Neural crest cell (in vitro differentiated cells): ENCODE measurements around the gene CHPF2. TPM values are rescaled to one million over a fixed set of nuclear protein-coding genes. Genes with fewer than 3 reads are reported as not detected.

ENCODE experiments used
- DNase-seq: peaks from one replicate; pipeline ENCODE4 v3.0.0; 2021; ENCODE audit warnings: low read depth, mixed read lengths, low spot score
- H3K27ac Mint-ChIP-seq: one replicate; pipeline ENCODE4 v1.8.0; 2021; ENCODE audit warnings: mild to moderate bottlenecking, mixed read lengths; ENCODE audit not compliant: unreplicated experiment
- H3K27me3 Mint-ChIP-seq: 2 replicates; pipeline ENCODE4 v1.8.0; 2021; ENCODE audit warnings: low read depth, mild to moderate bottlenecking, mixed read lengths
- H3K36me3 Mint-ChIP-seq: 2 replicates; pipeline ENCODE4 v1.8.0; 2021; ENCODE audit warnings: low read depth, mild to moderate bottlenecking, mixed read lengths
- H3K4me1 Mint-ChIP-seq: 2 replicates; pipeline ENCODE4 v1.8.0; 2021; ENCODE audit warnings: mixed read lengths
- H3K4me3 Mint-ChIP-seq: one replicate; pipeline ENCODE4 v1.8.0; 2021; ENCODE audit warnings: mild to moderate bottlenecking, mixed read lengths
- H3K9me3 Mint-ChIP-seq: 2 replicates; pipeline ENCODE4 v1.8.0; 2021; ENCODE audit warnings: mixed read lengths
- total RNA-seq: library from RNA; stranded (reverse); gene quantifications from 2 replicates; pipeline ENCODE4 v1.2.1, GENCODE V29; 2021
- TF ChIP-seq, protein P1 (sequence below): fragments of 200-600 bp; sonication (generic); conservative IDR thresholded peaks from 2 replicates; pipeline ENCODE4 v1.5.0; 2021; ENCODE audit warnings: antibody characterized with exemption, mild to moderate bottlenecking

Gene CHPF2
- total RNA-seq, 1 donor from 2014 or later: 34.1 TPM

DNA sequence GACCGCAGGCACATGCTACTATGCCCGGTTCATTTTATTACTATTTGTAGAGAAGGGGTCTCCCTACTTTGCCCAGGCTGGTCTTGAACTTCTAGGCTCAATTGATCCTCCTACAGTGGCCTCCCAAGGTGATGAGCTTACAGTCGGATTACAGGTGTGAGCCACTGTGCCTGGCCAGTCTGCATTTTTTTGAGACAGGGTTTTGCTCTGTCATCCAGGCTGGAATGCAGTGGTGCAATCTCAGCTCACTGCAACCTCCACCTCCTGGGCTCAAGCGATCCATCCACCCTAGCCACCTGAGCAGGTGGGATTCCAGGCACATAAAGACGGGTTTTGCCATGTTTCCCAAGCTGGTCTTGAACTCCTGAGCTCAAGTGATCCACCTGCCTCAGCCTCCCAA, 19.7 kb upstream of the CHPF2 start:
- H3K9me3 Mint-ChIP-seq: no peaks in the 10 kb centered on the region
- no peak for DNase-seq
- peaks cover 12% of the 10 kb centered on the region for H3K36me3 Mint-ChIP-seq
- TF ChIP-seq, protein P1, sequence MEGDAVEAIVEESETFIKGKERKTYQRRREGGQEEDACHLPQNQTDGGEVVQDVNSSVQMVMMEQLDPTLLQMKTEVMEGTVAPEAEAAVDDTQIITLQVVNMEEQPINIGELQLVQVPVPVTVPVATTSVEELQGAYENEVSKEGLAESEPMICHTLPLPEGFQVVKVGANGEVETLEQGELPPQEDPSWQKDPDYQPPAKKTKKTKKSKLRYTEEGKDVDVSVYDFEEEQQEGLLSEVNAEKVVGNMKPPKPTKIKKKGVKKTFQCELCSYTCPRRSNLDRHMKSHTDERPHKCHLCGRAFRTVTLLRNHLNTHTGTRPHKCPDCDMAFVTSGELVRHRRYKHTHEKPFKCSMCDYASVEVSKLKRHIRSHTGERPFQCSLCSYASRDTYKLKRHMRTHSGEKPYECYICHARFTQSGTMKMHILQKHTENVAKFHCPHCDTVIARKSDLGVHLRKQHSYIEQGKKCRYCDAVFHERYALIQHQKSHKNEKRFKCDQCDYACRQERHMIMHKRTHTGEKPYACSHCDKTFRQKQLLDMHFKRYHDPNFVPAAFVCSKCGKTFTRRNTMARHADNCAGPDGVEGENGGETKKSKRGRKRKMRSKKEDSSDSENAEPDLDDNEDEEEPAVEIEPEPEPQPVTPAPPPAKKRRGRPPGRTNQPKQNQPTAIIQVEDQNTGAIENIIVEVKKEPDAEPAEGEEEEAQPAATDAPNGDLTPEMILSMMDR: no peak
- H3K4me3 Mint-ChIP-seq: no peak overlapping the region
- H3K4me1 Mint-ChIP-seq: no peaks in the 10 kb centered on the region
- peaks cover 2% of the 10 kb centered on the region for H3K27me3 Mint-ChIP-seq
- no peak overlapping the region for H3K27ac Mint-ChIP-seq

DNA sequence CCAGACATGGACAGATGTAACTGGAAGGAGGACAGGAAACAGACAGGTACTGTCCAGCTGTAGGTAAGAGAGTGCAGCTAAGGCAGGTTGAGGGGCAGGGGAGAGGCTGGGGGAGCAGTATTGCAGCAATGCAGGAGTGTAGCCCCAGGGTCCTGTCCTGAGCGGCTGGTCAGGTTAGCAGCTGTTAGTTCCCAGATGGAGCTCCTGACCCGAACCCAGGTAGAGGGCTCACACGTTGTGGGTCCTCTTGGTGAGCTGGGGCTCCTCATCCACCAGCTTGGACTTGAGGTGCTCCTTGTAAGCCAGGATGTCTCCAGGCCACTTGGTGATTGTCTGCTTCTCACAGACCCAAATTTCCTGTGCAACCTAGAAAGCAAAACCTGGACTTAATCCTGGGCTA, 18.5 kb upstream of the CHPF2 start:
- DNase-seq: no peak
- no peak overlapping the region for H3K4me3 Mint-ChIP-seq

DNA sequence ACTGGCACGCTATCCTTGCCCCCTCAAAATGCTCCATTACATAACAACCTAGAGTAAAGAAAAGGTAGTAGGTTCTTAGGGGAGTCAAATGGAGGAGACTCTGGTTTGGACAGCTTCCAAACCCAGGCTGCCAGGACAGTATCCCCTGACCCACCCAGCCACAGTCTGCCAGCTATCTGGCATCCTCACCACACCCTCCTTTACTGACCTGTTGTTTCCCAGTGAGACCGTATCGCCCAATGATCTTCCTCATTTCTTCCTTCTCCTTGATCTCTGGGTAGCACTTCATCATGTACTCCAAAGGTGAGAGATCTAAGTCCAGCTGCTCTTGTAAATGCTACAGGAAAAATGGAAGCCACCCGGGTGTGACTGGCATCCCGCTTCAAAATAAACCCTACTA, 16.9 kb upstream of the CHPF2 start:
- no peak for DNase-seq
- H3K9me3 Mint-ChIP-seq: no peaks in the 10 kb centered on the region
- no peaks in the 10 kb centered on the region for H3K4me1 Mint-ChIP-seq
- H3K36me3 Mint-ChIP-seq: peaks cover 15% of the 10 kb centered on the region
- TF ChIP-seq, protein P1: no peak
- H3K4me3 Mint-ChIP-seq: no peak overlapping the region
- no peaks in the 10 kb centered on the region for H3K27me3 Mint-ChIP-seq
- no peak overlapping the region for H3K27ac Mint-ChIP-seq

More for the DNA sequence above, 18.5 kb upstream of the CHPF2 start:
- Mint-ChIP-seq H3K36me3 (peaks cover 12% of the 10 kb centered on the region), H3K27me3 (no peaks in the 10 kb centered on the region), H3K27ac (no peak overlapping the region), H3K4me1 (no peaks in the 10 kb centered on the region), H3K9me3 (no peaks in the 10 kb centered on the region)
- TF ChIP-seq, protein P1: no peak

DNA sequence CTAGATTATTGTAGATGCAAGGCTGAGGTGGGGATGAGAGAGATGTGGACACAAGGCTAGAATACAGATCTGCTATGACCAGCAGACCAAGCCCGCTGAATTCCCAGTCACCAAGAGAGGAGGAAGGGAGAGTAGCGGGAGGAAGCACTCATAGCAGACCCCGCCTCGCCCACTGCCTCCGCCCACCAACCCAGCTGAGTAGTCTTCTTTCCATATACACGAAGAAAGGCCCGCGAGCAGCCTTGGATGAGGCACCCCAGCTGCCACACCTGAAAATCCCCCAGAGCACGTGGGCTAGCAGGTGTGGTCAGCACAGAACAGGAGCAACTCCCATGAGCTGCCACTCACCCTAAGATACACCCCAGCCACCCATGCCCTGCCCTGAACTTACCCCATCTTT, 14.1 kb upstream of the CHPF2 start:
- H3K27me3 Mint-ChIP-seq: no peaks in the 10 kb centered on the region
- H3K9me3 Mint-ChIP-seq: no peaks in the 10 kb centered on the region
- H3K4me3 Mint-ChIP-seq: no peak overlapping the region
- peaks cover 18% of the 10 kb centered on the region for H3K36me3 Mint-ChIP-seq
- DNase-seq: no peak
- no peaks in the 10 kb centered on the region for H3K4me1 Mint-ChIP-seq
- no peak overlapping the region for H3K27ac Mint-ChIP-seq
- TF ChIP-seq, protein P1: no peak

DNA sequence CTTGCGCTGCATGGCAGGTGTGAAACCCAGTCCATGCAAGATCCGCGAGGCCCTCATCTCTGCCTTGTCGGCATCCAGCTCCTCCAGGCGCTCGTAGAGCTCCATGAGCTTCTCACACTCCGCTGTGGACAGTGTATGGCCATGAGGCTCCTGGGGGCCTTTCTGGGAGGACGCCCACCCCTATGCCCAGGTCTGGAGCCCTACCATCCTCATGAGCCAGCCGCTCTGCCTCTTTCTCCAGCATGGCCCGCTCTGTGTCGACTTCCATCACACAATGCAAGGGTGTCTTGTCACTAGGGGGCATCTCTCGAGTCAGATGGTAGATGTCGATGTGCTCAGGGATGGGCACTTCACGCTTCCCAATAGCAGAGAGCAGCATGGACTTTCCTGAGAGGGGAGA, 8.6 kb upstream of the CHPF2 start:
- H3K9me3 Mint-ChIP-seq: no peaks in the 10 kb centered on the region
- H3K27ac Mint-ChIP-seq: no peak overlapping the region
- H3K36me3 Mint-ChIP-seq: peaks cover 17% of the 10 kb centered on the region
- peaks cover 34% of the 10 kb centered on the region for H3K4me1 Mint-ChIP-seq
- peak overlapping the region; percentile 39 for H3K4me3 Mint-ChIP-seq
- no peaks in the 10 kb centered on the region for H3K27me3 Mint-ChIP-seq
- TF ChIP-seq, protein P1: no peak
- no peak for DNase-seq
